NB4 (cell line): ENCODE measurements around the gene MLLT3.
A peak's percentile ranks its signal among the peaks of the same experiment; 100 is the strongest.

Source experiments
- DNase-seq: peaks from one replicate; pipeline ENCODE4 v3.0.0; 2010; ENCODE audit warnings: low read depth
- H3K4me3 ChIP-seq: one replicate; pipeline ENCODE4 v1.5.1; 2011; ENCODE audit warnings: mild to moderate bottlenecking, low read depth, low read length, moderate library complexity
- MYC ChIP-seq: IDR thresholded peaks from 2 replicates; pipeline ENCODE4 v1.6.1; 2011; ENCODE audit warnings: low read depth, low read length
- POLR2A ChIP-seq: IDR thresholded peaks from 2 replicates; pipeline ENCODE4 v1.6.1; 2011; ENCODE audit warnings: mild to moderate bottlenecking; ENCODE audit not compliant: insufficient read length; ENCODE audit errors: extremely low read depth
- TF ChIP-seq, protein P1 (sequence below): IDR thresholded peaks from one replicate; pipeline ENCODE4 v1.5.1; 2012; ENCODE audit warnings: low read depth, low read length
- TF ChIP-seq, protein P2 (sequence below): IDR thresholded peaks from 2 replicates; pipeline ENCODE4 v1.6.1; 2011; ENCODE audit warnings: low read depth, low read length

Gene MLLT3

DNA sequence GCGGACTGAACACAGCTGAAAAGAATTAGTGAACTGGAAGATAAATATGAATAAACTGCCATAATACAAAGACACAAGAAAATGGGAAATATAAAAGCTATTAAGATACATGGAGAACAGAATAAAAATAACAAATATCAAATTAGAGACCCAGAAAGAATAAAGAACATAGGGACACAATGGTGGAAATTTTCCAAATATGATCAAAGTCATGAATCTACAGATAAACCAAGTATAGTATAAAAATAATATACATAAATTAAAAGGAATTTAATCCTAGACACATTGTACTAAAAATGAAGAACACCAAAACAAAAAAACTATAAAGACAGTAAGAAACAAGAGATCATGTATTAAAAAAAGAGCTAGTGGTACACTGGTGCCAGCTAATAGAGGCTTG, 194.9 kb downstream of the MLLT3 start:
- H3K4me3 ChIP-seq, result no peak overlapping the region
- TF ChIP-seq MYC, result no peak
- TF ChIP-seq, protein P1, sequence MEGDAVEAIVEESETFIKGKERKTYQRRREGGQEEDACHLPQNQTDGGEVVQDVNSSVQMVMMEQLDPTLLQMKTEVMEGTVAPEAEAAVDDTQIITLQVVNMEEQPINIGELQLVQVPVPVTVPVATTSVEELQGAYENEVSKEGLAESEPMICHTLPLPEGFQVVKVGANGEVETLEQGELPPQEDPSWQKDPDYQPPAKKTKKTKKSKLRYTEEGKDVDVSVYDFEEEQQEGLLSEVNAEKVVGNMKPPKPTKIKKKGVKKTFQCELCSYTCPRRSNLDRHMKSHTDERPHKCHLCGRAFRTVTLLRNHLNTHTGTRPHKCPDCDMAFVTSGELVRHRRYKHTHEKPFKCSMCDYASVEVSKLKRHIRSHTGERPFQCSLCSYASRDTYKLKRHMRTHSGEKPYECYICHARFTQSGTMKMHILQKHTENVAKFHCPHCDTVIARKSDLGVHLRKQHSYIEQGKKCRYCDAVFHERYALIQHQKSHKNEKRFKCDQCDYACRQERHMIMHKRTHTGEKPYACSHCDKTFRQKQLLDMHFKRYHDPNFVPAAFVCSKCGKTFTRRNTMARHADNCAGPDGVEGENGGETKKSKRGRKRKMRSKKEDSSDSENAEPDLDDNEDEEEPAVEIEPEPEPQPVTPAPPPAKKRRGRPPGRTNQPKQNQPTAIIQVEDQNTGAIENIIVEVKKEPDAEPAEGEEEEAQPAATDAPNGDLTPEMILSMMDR, result no peak
- TF ChIP-seq POLR2A, result no peak
- DNase-seq, result no peak

DNA sequence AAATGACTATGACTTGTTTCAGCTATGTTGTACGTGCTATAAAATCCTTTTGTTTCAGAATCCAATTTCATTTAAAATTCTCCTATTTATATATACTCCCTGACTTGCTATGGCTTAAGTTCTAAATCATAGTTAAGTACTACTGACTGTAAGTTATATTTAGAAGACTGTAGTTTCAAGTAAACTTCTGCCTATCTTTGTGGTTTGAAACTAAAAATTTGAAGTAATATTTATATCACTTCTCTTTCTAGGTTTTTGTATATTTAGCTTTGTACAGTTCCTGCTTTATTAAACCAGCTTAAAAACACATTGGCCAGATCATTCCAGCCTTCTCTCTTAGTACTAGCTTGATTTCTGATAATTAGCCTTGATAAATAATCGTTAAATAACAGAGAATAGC, 196.3 kb downstream of the MLLT3 start:
- H3K4me3 ChIP-seq, result no peak overlapping the region
- TF ChIP-seq POLR2A, result no peak
- TF ChIP-seq, protein P1, result no peak
- TF ChIP-seq, protein P2, sequence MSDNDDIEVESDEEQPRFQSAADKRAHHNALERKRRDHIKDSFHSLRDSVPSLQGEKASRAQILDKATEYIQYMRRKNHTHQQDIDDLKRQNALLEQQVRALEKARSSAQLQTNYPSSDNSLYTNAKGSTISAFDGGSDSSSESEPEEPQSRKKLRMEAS, result no peak
- no peak for TF ChIP-seq MYC
- no peak for DNase-seq

DNA sequence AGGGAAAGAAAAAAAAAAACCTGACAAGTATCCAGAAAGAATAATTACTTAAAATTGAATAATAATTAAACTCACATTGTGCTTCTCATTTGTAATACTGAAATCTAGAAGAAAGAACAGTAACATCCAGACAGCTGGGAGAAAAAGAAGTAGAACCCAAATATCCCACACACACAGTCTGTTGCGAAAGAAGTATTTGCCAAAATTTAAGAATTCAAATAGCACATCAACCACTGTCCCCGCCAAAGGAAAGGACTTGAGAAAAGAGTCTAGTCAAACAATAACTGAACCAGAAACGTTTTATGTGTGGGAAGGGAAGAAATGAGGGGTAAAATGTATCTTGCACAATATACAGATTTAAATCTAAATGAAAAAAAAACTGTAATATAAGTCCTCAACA, 202.8 kb downstream of the MLLT3 start:
- peak; percentile 16 for DNase-seq
- no peak overlapping the region for H3K4me3 ChIP-seq
- TF ChIP-seq, protein P2, result no peak
- TF ChIP-seq MYC, result no peak
- TF ChIP-seq, protein P1, result no peak
- no peak for TF ChIP-seq POLR2A

DNA sequence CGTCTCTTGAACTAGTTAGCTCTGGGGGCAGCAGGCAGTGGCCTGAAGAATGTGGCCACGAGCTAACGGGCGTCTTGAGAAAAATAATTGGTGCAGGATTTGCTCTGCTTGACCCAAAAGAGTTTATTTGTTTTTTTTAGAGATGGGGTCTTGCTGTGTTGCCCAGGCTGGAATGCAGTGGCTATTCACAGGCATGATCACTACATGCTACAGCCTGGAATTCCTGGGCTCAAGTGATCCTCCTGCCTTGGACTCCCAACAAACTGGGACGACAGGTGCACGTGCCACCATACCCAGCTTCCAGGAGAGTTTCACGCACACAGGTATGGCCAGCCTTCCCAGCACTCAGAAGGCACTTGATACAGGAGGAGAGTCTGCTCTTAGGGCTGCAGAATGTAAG, 203.8 kb downstream of the MLLT3 start:
- TF ChIP-seq, protein P1, result no peak
- TF ChIP-seq, protein P2, result no peak
- no peak for TF ChIP-seq MYC
- TF ChIP-seq POLR2A, result no peak
- DNase-seq, result no peak
- H3K4me3 ChIP-seq, result no peak overlapping the region

DNA sequence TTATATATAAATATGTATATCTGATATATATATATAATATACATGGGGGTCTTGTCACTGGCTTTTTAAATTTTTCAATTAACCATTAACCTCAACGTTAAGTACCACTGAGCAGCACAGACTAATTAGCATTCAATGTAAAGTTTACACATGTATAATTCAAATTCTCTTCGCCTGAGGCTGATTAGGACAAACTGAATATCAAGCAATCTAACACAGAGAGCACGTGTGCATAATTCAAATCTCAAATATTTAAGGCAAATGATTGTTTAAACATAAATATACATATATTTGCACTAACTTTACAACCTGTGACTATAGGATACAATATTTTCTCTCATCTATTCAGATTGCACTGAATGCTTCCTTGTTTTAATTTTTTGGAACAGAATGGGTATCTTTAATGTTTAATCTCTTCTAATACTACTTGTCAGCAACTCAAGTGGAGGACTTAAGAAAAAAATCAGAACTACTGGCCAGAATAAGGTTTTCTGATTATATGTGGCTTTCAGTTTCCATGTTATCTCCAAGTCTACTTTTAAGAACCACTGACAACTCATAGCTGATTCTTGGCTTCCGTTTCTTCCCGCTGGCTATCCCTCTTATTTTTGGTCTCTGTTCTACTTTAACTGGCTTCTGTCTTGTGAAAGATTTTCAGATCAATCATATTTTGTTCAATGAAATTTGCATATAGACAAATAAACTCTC, 204.8 kb downstream of the MLLT3 start:
- TF ChIP-seq POLR2A, result no peak
- TF ChIP-seq MYC, result no peak
- TF ChIP-seq, protein P2, result no peak
- TF ChIP-seq, protein P1, result no peak
- DNase-seq, result no peak
- no peak overlapping the region for H3K4me3 ChIP-seq

DNA sequence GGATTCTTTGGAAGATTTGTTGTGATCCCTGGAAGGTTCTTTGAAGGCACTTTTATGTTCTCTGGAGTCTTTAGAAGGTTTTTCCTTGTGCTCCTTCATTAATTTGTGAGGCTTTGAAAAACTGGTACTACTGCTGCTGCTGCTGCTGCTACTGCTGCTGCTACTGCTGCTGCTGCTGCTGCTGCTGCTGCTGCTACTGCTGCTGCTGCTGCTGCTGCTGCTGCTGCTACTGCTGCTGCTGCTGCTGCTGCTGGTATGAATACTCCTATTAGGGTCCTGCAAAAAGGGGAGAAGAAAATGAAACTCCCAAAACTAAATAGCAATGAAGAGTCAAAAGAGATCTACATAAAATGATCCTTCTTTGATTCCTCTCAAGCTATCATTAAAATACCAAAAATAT, 208.1 kb downstream of the MLLT3 start:
- TF ChIP-seq MYC (no peak), POLR2A (no peak)
- TF ChIP-seq, protein P2, result no peak
- TF ChIP-seq, protein P1, result no peak
- H3K4me3 ChIP-seq, result no peak overlapping the region
- DNase-seq, result no peak
